Astrocyte (in vitro differentiated cells and primary cell): ENCODE measurements around the gene CORO2A. TPM values are rescaled to one million over a fixed set of nuclear protein-coding genes. Genes with fewer than 3 reads are reported as not detected.

Experiments used
- DNase-seq: peaks from one replicate; pipeline ENCODE4 v3.0.0-alpha.2; 2010; ENCODE audit warnings: low read depth
- FAIRE-seq: peaks from 2 replicates; lab custom pipeline; 2011; peaks lifted over from hg19 to GRCh38; lab: Jason Lieb, UNC
- H2AFZ ChIP-seq: 2 replicates; pipeline ENCODE4 v1.6.0; 2012; ENCODE audit warnings: low read depth, low read length, inconsistent platforms
- H3K27ac ChIP-seq: 2 replicates; pipeline ENCODE4 v1.5.1; 2011; ENCODE audit warnings: low read depth, low read length, inconsistent platforms
- H3K27me3 ChIP-seq: 2 replicates; pipeline ENCODE4 v1.6.0; 2011; ENCODE audit warnings: low read length, inconsistent platforms; ENCODE audit not compliant: insufficient read depth
- H3K36me3 ChIP-seq: 2 replicates; pipeline ENCODE4 v1.5.1; 2011; ENCODE audit warnings: low read length, inconsistent platforms; ENCODE audit not compliant: insufficient read depth
- H3K4me1 ChIP-seq: 2 replicates; pipeline ENCODE4 v1.5.1; 2011; ENCODE audit warnings: low read length, inconsistent platforms; ENCODE audit not compliant: insufficient read depth
- H3K4me2 ChIP-seq: 2 replicates; pipeline ENCODE4 v1.6.0; 2012; ENCODE audit warnings: low read length, inconsistent platforms
- H3K4me3 ChIP-seq: 2 replicates; pipeline ENCODE4 v1.5.1; 2011; ENCODE audit warnings: low read depth, mild to moderate bottlenecking, low read length, inconsistent platforms; ENCODE audit not compliant: insufficient read depth
- H3K79me2 ChIP-seq: 2 replicates; pipeline ENCODE4 v1.6.0; 2012; ENCODE audit warnings: mild to moderate bottlenecking, low read length, inconsistent platforms; ENCODE audit not compliant: insufficient read depth
- H3K9ac ChIP-seq: 2 replicates; pipeline ENCODE4 v1.6.0; 2012; ENCODE audit warnings: mild to moderate bottlenecking, low read length, inconsistent platforms
- H3K9me3 ChIP-seq: 2 replicates; pipeline ENCODE4 v1.5.1; 2012; ENCODE audit warnings: low read depth, mild to moderate bottlenecking, low read length, inconsistent platforms; ENCODE audit not compliant: insufficient read depth
- H4K20me1 ChIP-seq: 2 replicates; pipeline ENCODE4 v1.6.0; 2012; ENCODE audit warnings: low read length, inconsistent platforms; ENCODE audit not compliant: insufficient read depth
- H3K27ac Mint-ChIP-seq: one replicate; pipeline ENCODE4 v1.8.0; 2021; ENCODE audit warnings: mild to moderate bottlenecking, mixed read lengths; ENCODE audit not compliant: unreplicated experiment
- H3K27me3 Mint-ChIP-seq: one replicate; pipeline ENCODE4 v1.8.0; 2021; ENCODE audit warnings: low read depth, mixed read lengths; ENCODE audit not compliant: unreplicated experiment
- H3K36me3 Mint-ChIP-seq: one replicate; pipeline ENCODE4 v1.8.0; 2021; ENCODE audit warnings: low read depth, mixed read lengths; ENCODE audit not compliant: unreplicated experiment
- H3K4me1 Mint-ChIP-seq: one replicate; pipeline ENCODE4 v1.8.0; 2021; ENCODE audit warnings: low read depth, mixed read lengths; ENCODE audit not compliant: unreplicated experiment
- H3K4me3 Mint-ChIP-seq: one replicate; pipeline ENCODE4 v1.8.0; 2021; ENCODE audit warnings: mild to moderate bottlenecking, moderate library complexity, mixed read lengths; ENCODE audit not compliant: unreplicated experiment
- H3K9me3 Mint-ChIP-seq: one replicate; pipeline ENCODE4 v1.8.0; 2021; ENCODE audit warnings: mild to moderate bottlenecking, mixed read lengths; ENCODE audit not compliant: unreplicated experiment
- EZH2 ChIP-seq: IDR thresholded peaks from 2 replicates; pipeline ENCODE4 v1.6.1; 2012; ENCODE audit warnings: mild to moderate bottlenecking, low read length, inconsistent platforms; ENCODE audit not compliant: insufficient read depth
- total RNA-seq: library from RNA; stranded (reverse); gene quantifications from 2 replicates; pipeline ENCODE4 v1.2.1, GENCODE V29; 2021
- TF ChIP-seq, protein P1 (sequence below): IDR thresholded peaks from 2 replicates; pipeline ENCODE4 v1.5.1; 2011; ENCODE audit warnings: low read depth, mild to moderate bottlenecking, inconsistent platforms, low read length, moderate library complexity; ENCODE audit not compliant: insufficient read depth

The CORO2A gene
- total RNA-seq, 1 donor from 2014 or later: 11.1 TPM

DNA sequence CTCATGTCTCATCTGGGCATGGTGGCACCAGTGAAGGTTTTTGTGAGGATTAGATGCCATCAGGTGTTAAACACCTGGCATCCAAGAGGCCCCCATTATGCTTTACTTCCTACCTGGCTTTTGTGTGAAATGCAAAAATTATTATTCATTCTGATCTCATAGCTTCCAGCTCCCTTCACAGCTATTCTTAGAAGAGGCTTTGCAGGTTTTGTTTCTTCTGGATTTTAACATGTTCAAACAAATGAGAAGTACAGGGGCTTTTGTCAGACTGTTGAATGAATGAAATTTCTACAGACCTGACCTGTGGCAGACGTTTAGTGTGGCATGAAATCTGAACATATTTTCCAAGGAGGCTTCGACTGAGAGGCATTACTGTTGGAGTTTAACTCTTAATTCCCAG, 14.3 kb upstream of the CORO2A start:
- Histone ChIP-seq H3K27me3 (no peaks in the 10 kb centered on the region), H3K27ac (no peak overlapping the region), H3K9me3 (no peaks in the 10 kb centered on the region), H4K20me1 (no peaks in the 10 kb centered on the region), H3K36me3 (peaks cover 5% of the 10 kb centered on the region), H3K79me2 (no peaks in the 10 kb centered on the region), H3K4me2 (no peak overlapping the region), H2AFZ (no peak overlapping the region), H3K4me1 (no peaks in the 10 kb centered on the region), H3K4me3 (no peak overlapping the region), H3K9ac (no peak overlapping the region)
- peaks cover 24% of the 10 kb centered on the region for H3K27me3 Mint-ChIP-seq
- peaks cover 20% of the 10 kb centered on the region for H3K36me3 Mint-ChIP-seq
- DNase-seq (no peak), FAIRE-seq (peak; percentile 43)
- H3K4me1 Mint-ChIP-seq: no peaks in the 10 kb centered on the region
- no peak overlapping the region for H3K4me3 Mint-ChIP-seq
- H3K27ac Mint-ChIP-seq: no peak overlapping the region
- TF ChIP-seq, protein P1, sequence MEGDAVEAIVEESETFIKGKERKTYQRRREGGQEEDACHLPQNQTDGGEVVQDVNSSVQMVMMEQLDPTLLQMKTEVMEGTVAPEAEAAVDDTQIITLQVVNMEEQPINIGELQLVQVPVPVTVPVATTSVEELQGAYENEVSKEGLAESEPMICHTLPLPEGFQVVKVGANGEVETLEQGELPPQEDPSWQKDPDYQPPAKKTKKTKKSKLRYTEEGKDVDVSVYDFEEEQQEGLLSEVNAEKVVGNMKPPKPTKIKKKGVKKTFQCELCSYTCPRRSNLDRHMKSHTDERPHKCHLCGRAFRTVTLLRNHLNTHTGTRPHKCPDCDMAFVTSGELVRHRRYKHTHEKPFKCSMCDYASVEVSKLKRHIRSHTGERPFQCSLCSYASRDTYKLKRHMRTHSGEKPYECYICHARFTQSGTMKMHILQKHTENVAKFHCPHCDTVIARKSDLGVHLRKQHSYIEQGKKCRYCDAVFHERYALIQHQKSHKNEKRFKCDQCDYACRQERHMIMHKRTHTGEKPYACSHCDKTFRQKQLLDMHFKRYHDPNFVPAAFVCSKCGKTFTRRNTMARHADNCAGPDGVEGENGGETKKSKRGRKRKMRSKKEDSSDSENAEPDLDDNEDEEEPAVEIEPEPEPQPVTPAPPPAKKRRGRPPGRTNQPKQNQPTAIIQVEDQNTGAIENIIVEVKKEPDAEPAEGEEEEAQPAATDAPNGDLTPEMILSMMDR: no peak
- TF ChIP-seq EZH2: no peak
- H3K9me3 Mint-ChIP-seq: peaks cover 2% of the 10 kb centered on the region

DNA sequence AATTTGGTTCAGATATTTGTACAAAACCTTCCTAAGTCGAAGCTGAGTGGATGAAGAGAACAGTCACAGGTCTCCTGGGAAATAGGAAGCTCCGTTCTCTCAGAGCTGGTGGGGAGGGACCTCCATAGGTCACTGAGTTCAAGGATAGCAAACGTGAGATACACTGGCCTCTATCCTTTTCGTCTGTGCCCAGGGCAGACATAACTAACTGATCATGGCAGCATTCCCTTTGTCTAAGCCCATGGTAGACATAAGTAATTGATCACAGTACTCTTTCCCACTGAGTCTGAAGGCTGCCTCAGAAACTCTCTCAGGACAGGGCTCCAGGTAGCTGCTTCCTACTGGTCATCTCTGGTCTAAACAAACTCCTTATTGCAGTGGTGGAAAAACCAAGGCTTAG, 12.3 kb upstream of the CORO2A start:
- Histone ChIP-seq H3K36me3 (peaks cover 7% of the 10 kb centered on the region), H3K27me3 (no peaks in the 10 kb centered on the region), H2AFZ (no peak overlapping the region), H3K27ac (no peak overlapping the region), H3K9me3 (no peaks in the 10 kb centered on the region), H3K4me1 (no peaks in the 10 kb centered on the region), H3K4me2 (no peak overlapping the region), H3K9ac (no peak overlapping the region), H3K79me2 (no peaks in the 10 kb centered on the region), H3K4me3 (no peak overlapping the region), H4K20me1 (no peaks in the 10 kb centered on the region)
- Mint-ChIP-seq H3K4me3 (no peak overlapping the region), H3K9me3 (peaks cover 2% of the 10 kb centered on the region), H3K27me3 (peaks cover 30% of the 10 kb centered on the region), H3K4me1 (no peaks in the 10 kb centered on the region), H3K36me3 (peaks cover 23% of the 10 kb centered on the region), H3K27ac (no peak overlapping the region)
- FAIRE-seq: no peak
- DNase-seq: no peak
- TF ChIP-seq, protein P1: no peak
- no peak for TF ChIP-seq EZH2

DNA sequence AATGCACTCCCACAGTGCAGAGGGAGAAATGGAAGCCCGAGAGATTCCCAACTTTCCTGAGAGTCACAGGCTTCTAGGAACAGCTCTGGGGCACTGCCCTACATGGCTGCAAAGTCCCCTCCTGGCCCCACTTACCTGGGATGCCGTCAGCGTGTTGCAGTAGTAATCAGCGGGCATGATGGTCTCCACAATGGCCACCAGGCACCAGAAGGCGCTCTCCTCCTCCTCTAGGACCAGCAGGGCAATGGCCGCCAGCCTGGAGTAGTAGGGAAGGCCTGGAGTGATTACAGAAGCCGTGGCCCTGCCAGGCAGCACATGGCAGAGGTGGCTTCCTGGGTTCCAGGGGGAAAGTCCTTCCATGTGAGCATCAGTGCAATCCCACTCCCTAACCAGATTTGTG, 10.7 kb upstream of the CORO2A start:
- Mint-ChIP-seq H3K27me3 (peaks cover 35% of the 10 kb centered on the region), H3K4me1 (no peaks in the 10 kb centered on the region), H3K9me3 (peaks cover 2% of the 10 kb centered on the region), H3K36me3 (peaks cover 16% of the 10 kb centered on the region), H3K4me3 (no peak overlapping the region), H3K27ac (no peak overlapping the region)
- H3K4me2 ChIP-seq: no peak overlapping the region
- H4K20me1 ChIP-seq: no peaks in the 10 kb centered on the region
- no peaks in the 10 kb centered on the region for H3K4me1 ChIP-seq
- DNase-seq (no peak), FAIRE-seq (no peak)
- no peak overlapping the region for H2AFZ ChIP-seq
- H3K79me2 ChIP-seq: no peaks in the 10 kb centered on the region
- TF ChIP-seq EZH2: no peak
- no peak overlapping the region for H3K27ac ChIP-seq
- no peak overlapping the region for H3K4me3 ChIP-seq
- H3K9me3 ChIP-seq: no peaks in the 10 kb centered on the region
- H3K9ac ChIP-seq: no peak overlapping the region
- peaks cover 10% of the 10 kb centered on the region for H3K36me3 ChIP-seq
- H3K27me3 ChIP-seq: no peaks in the 10 kb centered on the region
